OCI-LY1 (cell line): ENCODE results near the gene ZNF146.

Source experiments
- EZH2 ChIP-seq: fragments of 200-600 bp; sonication (generic), shearing (Covaris generic); IDR thresholded peaks from 2 replicates; pipeline ENCODE4 v1.8.0; 2017; ENCODE audit warnings: borderline replicate concordance, mixed run types, mild to moderate bottlenecking, antibody characterized with exemption, low read length, moderate library complexity, mixed read lengths
- TF ChIP-seq, protein P1 (sequence below): fragments of 200-600 bp; sonication (generic), shearing (Covaris generic); IDR thresholded peaks from 2 replicates; pipeline ENCODE4 v1.5.1; 2017; ENCODE audit warnings: mild to moderate bottlenecking, antibody characterized with exemption, low read length, moderate library complexity, mixed read lengths

GRCh38 chr19:36265856-36266374 lies 51.0 kb downstream of the ZNF146 start:
- TF ChIP-seq, protein P1, sequence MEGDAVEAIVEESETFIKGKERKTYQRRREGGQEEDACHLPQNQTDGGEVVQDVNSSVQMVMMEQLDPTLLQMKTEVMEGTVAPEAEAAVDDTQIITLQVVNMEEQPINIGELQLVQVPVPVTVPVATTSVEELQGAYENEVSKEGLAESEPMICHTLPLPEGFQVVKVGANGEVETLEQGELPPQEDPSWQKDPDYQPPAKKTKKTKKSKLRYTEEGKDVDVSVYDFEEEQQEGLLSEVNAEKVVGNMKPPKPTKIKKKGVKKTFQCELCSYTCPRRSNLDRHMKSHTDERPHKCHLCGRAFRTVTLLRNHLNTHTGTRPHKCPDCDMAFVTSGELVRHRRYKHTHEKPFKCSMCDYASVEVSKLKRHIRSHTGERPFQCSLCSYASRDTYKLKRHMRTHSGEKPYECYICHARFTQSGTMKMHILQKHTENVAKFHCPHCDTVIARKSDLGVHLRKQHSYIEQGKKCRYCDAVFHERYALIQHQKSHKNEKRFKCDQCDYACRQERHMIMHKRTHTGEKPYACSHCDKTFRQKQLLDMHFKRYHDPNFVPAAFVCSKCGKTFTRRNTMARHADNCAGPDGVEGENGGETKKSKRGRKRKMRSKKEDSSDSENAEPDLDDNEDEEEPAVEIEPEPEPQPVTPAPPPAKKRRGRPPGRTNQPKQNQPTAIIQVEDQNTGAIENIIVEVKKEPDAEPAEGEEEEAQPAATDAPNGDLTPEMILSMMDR: no peak
- TF ChIP-seq EZH2: no peak
